ENCODE measurements around the gene CLCN4. TPM values are rescaled to one million over a fixed set of nuclear protein-coding genes. Genes with fewer than 3 reads are reported as not detected.

The CLCN4 gene
- total and polyA plus RNA-seq, 2 of the 8 experiments (the other 6 are each of a cell fraction or from before 2014, with no cell fraction given): 3.3 to 11.2 TPM

GRCh38 chrX:10216208-10216607 lies 59.4 kb downstream of the CLCN4 start:
- no peaks in the 10 kb centered on the region for H3K4me1 ChIP-seq (replicated peaks in 1 of 4; ENCODE audit: control insufficient read depth in 3 of 4, insufficient read depth in 4 of 4, low read length in 3 of 4)
- no peak overlapping the region for H2BK12ac ChIP-seq (ENCODE audit: low read depth, low read length)
- H3K27ac ChIP-seq (ENCODE audit: low read depth, low read length): no peak overlapping the region
- H3K79me2 ChIP-seq (ENCODE audit: control insufficient read depth in 1 of 2, insufficient read depth in 2 of 2, low read length in 2 of 2): no peaks in the 10 kb centered on the region
- H3K79me1 ChIP-seq (ENCODE audit: low read depth, low read length): no peaks in the 10 kb centered on the region
- no peak overlapping the region for H4K5ac ChIP-seq (ENCODE audit: insufficient read length, low read depth, low read length)
- no peak overlapping the region for H3K4me3 ChIP-seq (ENCODE audit: extremely low read depth in 1 of 4, insufficient read depth in 2 of 4, low read depth in 3 of 4, low read length in 4 of 4)
- H3K36me3 ChIP-seq (ENCODE audit: control insufficient read depth in 2 of 4, insufficient read depth in 4 of 4, low read length in 3 of 4): peaks cover 0 to 5% (median 0%) of the 10 kb centered on the region in 4 experiments; a peak in 1 of 8 replicates
- H4K91ac ChIP-seq (replicated peaks; ENCODE audit: insufficient read length, low read length): no peak overlapping the region
- no peak overlapping the region for H3K9ac ChIP-seq (replicated peaks in 1 of 4; ENCODE audit: extremely low read depth in 1 of 4, low read depth in 3 of 4, low read length in 3 of 4)
- H4K20me1 ChIP-seq (replicated peaks in 1 of 2; ENCODE audit: control insufficient read depth in 1 of 2, insufficient read depth in 2 of 2, low read length in 2 of 2): peaks cover 0 to 1% of the 10 kb centered on the region in 2 experiments
- ChIA-PET POLR2A (ENCODE audit: partially characterized antibody) (no interaction called here), CTCF (ENCODE audit: partially characterized antibody) (interaction anchor here (1.7 to 2.9 kb wide), 2 partner anchors 24 to 26 kb away, joined by 4 to 8 read pairs; no protein-coding TSS in a partner anchor)
- no peak overlapping the region for H2BK5ac ChIP-seq (ENCODE audit: low read depth, low read length)
- WGBS, 2 experiments (ENCODE audit: extremely low coverage in 1 of 2, insufficient coverage in 1 of 2, insufficient read length in 1 of 2, insufficient replicate concordance in 2 of 2, low coverage in 1 of 2, low lambda C conversion rate in 2 of 2, missing lambda C conversion rate in 1 of 2): 91% methylated on average over 8 of the region's 8 CpGs; no CpG with 5 or more reads in 1 of the 2 experiments
- no peaks in the 10 kb centered on the region for H3K23me2 ChIP-seq (ENCODE audit: low read depth, low read length)
- no peak overlapping the region for H2BK120ac ChIP-seq (replicated peaks; ENCODE audit: low read depth, low read length)
- no peaks in the 10 kb centered on the region for H3K27me3 ChIP-seq (replicated peaks in 1 of 4; ENCODE audit: control insufficient read depth in 3 of 4, extremely low read depth in 1 of 4, insufficient read depth in 3 of 4, low read length in 3 of 4)
- no peak overlapping the region for H4K8ac ChIP-seq (ENCODE audit: extremely low read depth, insufficient read depth, low read length)
- TF ChIP-seq CHD1 (IDR thresholded peaks at IDR 0.05; ENCODE audit: low read depth, low read length) (no peak), FOSL1 (IDR thresholded peaks at IDR 0.05; ENCODE audit: insufficient read depth, low read depth, low read length) (no peak), ASH2L (IDR thresholded peaks at IDR 0.05; ENCODE audit: low read length) (no peak), NRF1 (IDR thresholded peaks at IDR 0.05; ENCODE audit: low read depth, low read length) (no peak), SP4 (IDR thresholded peaks at IDR 0.05; ENCODE audit: low read length) (no peak), E2F6 (IDR thresholded peaks at IDR 0.05) (no peak), KDM1A (IDR thresholded peaks at IDR 0.05; ENCODE audit: borderline replicate concordance, low read length) (no peak), TAF7 (optimal IDR thresholded peaks at IDR 0.05; ENCODE audit: borderline replicate concordance, low read depth, low read length) (no peak), CTCF (IDR thresholded peaks at IDR 0.05; ENCODE audit: control extremely low read depth in 1 of 3, insufficient read depth in 1 of 3, low read depth in 1 of 3, low read length in 3 of 3) (no peak), GABPA (IDR thresholded peaks at IDR 0.05; ENCODE audit: borderline replicate concordance, insufficient read depth, low read length) (no peak), SIRT6 (IDR thresholded peaks at IDR 0.05; ENCODE audit: low read length) (no peak), GTF2F1 (IDR thresholded peaks at IDR 0.05; ENCODE audit: borderline replicate concordance, low read depth, low read length) (no peak)
- no peak overlapping the region for H3K18ac ChIP-seq (ENCODE audit: extremely low read depth, low read length)
- H2BK20ac ChIP-seq (ENCODE audit: low read length): no peak overlapping the region
- FAIRE-seq (no peak), DNase-seq (ENCODE audit: low read depth in 1 of 2, low spot score in 2 of 2) (no peak)
- no peak overlapping the region for H3K4ac ChIP-seq (replicated peaks; ENCODE audit: insufficient read length, low read depth, low read length)
- H3K9me3 ChIP-seq (ENCODE audit: insufficient read depth in 2 of 2, low read depth in 1 of 2, low read length in 1 of 2): no peaks in the 10 kb centered on the region
- no peak overlapping the region for H2AK5ac ChIP-seq (ENCODE audit: low read depth, low read length)
- no peak overlapping the region for H3K23ac ChIP-seq (ENCODE audit: insufficient read length)
- H3K56ac ChIP-seq (replicated peaks; ENCODE audit: insufficient read length, low read depth, low read length): no peak overlapping the region
- no peak overlapping the region for H3K14ac ChIP-seq (ENCODE audit: insufficient read length)
- no peak overlapping the region for H2BK15ac ChIP-seq (ENCODE audit: low read length)
- H3K4me2 ChIP-seq (ENCODE audit: insufficient read depth in 1 of 2, low read depth in 2 of 2, low read length in 2 of 2): no peak overlapping the region
- H2AFZ ChIP-seq (ENCODE audit: low read length): no peak overlapping the region
